ENCODE measurements around the gene NACAD. TPM values are rescaled to one million over a fixed set of nuclear protein-coding genes. Genes with fewer than 3 reads are reported as not detected.
"Not testable (repeated sequence)": the region's sequence is repeated elsewhere in the genome, so short reads cannot be mapped to it uniquely, and the experiment has no call there.

The NACAD gene
- polyA plus RNA-seq, 3 donors = 6.9 to 7.9 (median 7.6) TPM

GRCh38 chr7:45118292-45118691, 29.5 kb upstream of the NACAD start:
- no peak for DNase-seq (ENCODE audit: low read depth in 3 of 3, low spot score in 2 of 3)

DNA sequence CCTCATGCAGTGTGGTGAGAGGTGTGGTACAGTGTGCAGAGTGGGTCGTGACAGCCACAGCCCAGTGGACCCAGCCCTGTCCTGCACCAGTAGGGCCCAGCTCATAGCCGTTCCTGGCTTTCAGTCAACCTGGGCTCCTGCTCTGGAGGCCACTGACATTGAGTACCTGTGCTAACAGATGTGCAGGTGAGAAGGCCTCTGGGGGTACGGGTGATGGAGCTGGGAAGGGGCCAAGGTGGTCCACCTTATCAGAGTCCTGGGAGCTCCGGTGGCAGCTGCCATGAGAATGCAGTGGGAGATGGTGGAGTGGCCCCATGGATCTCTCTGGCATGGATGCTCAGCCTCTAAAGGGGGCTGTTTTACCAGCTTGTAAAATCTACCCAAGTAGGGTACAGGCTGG, 28.8 kb upstream of the NACAD start:
- no peak for DNase-seq (ENCODE audit: low read depth in 3 of 3, low spot score in 2 of 3)

- no peak for DNase-seq (ENCODE audit: low read depth in 3 of 3, low spot score in 2 of 3)
Observed at GRCh38 chr7:45116048-45116447, 27.3 kb upstream of the NACAD start.

- no peak for DNase-seq (ENCODE audit: low read depth in 3 of 3, low spot score in 2 of 3)
Observed at GRCh38 chr7:45114926-45115325, 26.2 kb upstream of the NACAD start.

DNA sequence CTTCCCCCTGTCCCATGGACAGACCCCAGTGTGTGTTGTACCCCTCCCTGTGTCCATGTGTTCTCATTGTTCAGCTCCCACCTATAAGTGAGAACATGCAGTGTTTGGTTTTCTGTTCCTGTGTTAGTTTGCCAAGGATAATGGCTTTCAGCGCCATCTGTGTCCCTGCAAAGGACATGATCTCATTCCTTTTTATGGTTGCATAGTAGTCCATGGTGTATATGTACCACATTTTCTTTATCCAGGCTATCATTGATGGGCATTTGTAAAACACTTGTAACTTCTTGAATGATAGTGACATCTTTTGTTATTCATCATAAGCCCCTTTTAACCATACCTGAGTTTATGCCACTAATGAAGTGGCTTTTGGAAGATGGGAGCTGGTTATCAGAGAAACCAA, 25.5 kb upstream of the NACAD start:
- DNase-seq (ENCODE audit: low read depth in 3 of 3, low spot score in 2 of 3) = not testable (repeated sequence)

- DNase-seq (ENCODE audit: low read depth in 3 of 3, low spot score in 2 of 3) = no peak
Observed at GRCh38 chr7:45112648-45113047, 23.9 kb upstream of the NACAD start.

GRCh38 chr7:45111298-45112223, 22.8 kb upstream of the NACAD start, which contains the start of gene TBRG4:
TBRG4 (minus strand) TSS chr7:45111697; CDS start chr7:45109237, 2,460 bp downstream.
- DNase-seq (ENCODE audit: low read depth in 3 of 3, low spot score in 2 of 3) = peak; percentile 91 to 96 (median 93)

DNA sequence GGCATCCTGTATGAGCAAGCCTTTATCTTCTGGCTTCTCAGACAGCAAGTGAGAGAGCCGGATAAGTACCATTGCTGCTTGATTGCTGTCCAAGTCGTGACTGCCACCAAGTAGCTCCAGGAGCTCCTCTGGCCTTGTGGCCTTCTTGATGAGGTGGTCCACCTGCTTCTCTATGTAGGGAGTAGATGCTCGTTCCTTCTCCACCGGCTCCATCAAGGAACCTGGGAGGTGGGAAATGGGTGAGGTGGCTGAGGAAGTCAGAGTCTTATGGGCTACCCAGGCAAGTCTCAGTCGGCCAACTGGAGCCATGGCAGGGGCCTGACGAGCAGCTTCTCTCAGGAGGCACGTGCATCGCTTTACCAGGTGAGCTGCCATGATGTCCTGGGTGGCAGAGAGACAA, 20.1 kb upstream of the NACAD start:
- no peak for DNase-seq (ENCODE audit: low read depth in 3 of 3, low spot score in 2 of 3)

- no peak for DNase-seq (ENCODE audit: low read depth in 3 of 3, low spot score in 2 of 3)
Observed at GRCh38 chr7:45107356-45107755, 18.6 kb upstream of the NACAD start.

DNA sequence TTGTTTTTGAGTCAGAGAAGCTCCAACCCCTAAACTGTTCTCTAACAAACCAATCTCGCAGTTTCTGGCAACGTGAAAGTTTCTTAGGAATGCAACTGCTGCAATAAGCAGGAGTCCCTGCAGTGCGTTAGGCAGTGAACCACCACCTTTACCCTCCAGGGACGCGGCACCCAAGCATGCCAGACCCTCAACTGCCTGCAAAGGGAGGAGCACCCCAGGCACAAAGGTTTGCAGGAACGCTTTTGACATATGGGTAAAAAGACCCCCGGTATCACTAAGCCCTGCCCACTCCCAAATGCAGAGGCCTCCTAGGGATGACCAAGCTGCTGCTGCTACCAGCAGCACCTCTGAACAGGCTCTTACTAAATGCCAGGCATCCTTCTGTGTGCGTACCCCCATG, 18.1 kb upstream of the NACAD start:
- no peak for DNase-seq (ENCODE audit: low read depth in 3 of 3, low spot score in 2 of 3)

GRCh38 chr7:45105588-45106188, 16.9 kb upstream of the NACAD start:
- DNase-seq (ENCODE audit: low read depth in 3 of 3, low spot score in 2 of 3) = no peak

GRCh38 chr7:45104844-45105587, 16.2 kb upstream of the NACAD start:
- DNase-seq (ENCODE audit: low read depth in 3 of 3, low spot score in 2 of 3) = no peak

GRCh38 chr7:45103958-45104843, 15.4 kb upstream of the NACAD start:
- DNase-seq (ENCODE audit: low read depth in 3 of 3, low spot score in 2 of 3) = no peak

- no peak for DNase-seq (ENCODE audit: low read depth in 3 of 3, low spot score in 2 of 3)
Observed at GRCh38 chr7:45102785-45103712, 14.3 kb upstream of the NACAD start.

GRCh38 chr7:45101748-45102147, 13.0 kb upstream of the NACAD start:
- no peak for DNase-seq (ENCODE audit: low read depth in 3 of 3, low spot score in 2 of 3)

- no peak for DNase-seq (ENCODE audit: low read depth in 3 of 3, low spot score in 2 of 3)
Observed at GRCh38 chr7:45100761-45101480, 12.2 kb upstream of the NACAD start.

DNA sequence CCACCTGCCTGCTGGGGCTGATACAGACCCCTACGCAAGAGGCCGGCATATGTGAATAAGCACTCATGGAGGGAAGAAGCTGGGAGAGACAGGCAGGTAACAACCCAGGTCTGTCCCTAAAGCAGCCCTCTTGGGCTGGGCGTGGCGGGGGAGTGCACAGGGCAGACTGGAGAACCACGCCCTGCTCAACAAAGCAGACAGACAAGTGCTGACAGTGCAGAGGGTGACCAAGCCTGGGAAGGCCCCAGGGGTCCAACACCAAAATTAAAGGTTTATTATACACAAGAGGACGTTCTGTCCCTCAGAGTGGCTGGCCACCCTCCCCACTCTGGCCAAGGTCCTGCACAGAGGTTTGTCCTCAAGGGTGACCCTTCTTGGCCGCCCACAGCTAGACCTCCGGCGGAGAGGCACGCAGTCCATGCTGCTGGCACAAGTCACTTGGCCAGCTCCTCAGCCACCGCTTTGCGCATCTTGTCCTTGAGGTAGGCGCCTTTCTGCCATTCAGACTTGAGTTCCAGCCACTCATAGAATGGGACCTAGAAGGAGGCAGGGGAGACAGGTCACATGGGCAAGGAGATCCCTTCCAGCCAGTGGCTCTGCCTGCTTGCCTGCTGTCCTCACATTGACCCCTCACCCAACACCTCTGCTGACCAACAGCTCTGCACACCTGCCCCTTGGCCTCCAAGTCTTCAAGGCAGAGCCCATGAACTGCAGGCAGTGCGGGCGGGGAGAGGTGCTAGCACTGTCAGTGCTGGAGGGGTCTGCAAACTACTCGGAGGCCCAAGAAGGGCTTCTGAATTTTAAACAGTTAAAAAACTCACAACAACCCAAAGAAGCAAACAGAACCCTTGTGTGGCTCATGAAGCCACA, 11.4 kb upstream of the NACAD start:
- no peak for DNase-seq (ENCODE audit: low read depth in 3 of 3, low spot score in 2 of 3)
